ENCODE results near the gene SMC1B.

DNA sequence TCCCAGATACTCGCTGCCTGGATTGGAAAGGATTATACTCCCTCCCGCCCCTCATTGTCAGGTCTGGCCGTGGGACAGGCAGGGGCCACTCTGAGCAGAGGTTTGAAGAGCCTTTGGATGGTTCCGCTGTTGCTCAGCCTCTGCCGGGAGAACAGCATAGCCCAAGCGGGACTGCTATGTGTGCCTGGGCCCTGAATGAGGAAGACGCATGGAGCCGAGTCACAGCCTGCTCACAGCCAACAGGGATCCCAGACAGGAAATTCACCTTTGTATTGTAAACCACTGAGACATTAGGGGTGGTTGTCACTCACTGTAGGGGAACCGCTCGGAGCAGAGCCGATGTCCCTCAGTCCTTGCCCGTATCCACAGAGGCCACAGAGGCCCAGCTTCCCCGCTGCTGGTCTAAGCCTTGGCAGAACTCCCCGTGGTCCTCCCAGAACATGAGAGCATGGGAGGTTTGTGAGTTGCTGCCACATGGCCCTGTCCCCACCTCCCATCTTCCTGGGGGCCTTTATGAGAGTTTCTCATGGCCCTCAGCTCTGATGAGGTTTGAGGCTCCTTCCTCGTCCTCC is 114.4 kb downstream of the SMC1B start:
- no peak for TF ChIP-seq POLR2A (IDR thresholded peaks at IDR 0.05; ENCODE audit: low read length)
- TF ChIP-seq EP300 (IDR thresholded peaks at IDR 0.05), result no peak

Measured in A549 (cell line).